ENCODE measurements around the gene AP4S1. TPM values are rescaled to one million over a fixed set of nuclear protein-coding genes. Genes with fewer than 3 reads are reported as not detected.
"Not testable (repeated sequence)": the region's sequence is repeated elsewhere in the genome, so short reads cannot be mapped to it uniquely, and the experiment has no call there.

The AP4S1 gene
- total RNA-seq, 1 experiment from 2014 or later = 8.3 TPM

DNA sequence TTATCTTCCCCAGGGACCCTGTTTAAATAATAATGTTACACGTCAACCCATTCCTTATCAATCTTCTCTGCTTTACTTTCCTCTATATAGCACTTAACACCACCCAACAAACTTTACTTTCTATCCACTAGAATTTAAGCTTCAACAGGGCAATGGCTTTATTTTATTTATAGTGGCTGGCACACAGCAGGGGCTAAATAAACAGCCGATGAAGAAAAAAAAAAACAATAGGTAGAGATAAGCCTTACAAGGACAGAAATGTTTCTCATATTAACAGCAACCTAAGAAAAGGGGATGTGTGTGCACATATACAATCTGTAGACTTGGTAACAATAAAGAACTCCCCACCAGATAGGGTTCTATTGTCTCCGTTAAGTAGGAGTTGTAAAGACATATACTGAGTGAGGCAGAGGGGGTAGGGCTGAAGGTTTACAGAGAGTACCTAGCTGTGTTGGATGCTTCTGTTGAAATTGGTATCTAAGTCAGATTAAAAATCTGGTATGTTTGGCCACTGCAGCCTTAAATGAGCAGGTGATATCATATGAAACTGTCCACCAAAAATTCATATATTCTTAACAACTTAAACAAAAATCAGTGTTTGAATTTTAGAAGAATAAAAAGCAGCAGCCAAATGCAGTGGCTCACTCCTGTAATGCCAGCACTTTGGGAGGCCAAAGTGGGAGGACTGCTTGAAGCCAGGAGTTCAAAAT lies 24.7 kb upstream of the AP4S1 start:
- Mint-ChIP-seq H3K9me3 (ENCODE audit: low read depth, unreplicated experiment) (no peaks in the 10 kb centered on the region), H3K36me3 (ENCODE audit: insufficient read depth, unreplicated experiment) (peaks cover 13% of the 10 kb centered on the region), H3K27ac (ENCODE audit: unreplicated experiment) (no peak overlapping the region), H3K27me3 (ENCODE audit: unreplicated experiment) (no peaks in the 10 kb centered on the region), H3K4me1 (ENCODE audit: low read depth, unreplicated experiment) (no peaks in the 10 kb centered on the region), H3K4me3 (ENCODE audit: low read depth, unreplicated experiment) (no peak overlapping the region)
- DNase-seq = no peak
- TF ChIP-seq, protein P1, sequence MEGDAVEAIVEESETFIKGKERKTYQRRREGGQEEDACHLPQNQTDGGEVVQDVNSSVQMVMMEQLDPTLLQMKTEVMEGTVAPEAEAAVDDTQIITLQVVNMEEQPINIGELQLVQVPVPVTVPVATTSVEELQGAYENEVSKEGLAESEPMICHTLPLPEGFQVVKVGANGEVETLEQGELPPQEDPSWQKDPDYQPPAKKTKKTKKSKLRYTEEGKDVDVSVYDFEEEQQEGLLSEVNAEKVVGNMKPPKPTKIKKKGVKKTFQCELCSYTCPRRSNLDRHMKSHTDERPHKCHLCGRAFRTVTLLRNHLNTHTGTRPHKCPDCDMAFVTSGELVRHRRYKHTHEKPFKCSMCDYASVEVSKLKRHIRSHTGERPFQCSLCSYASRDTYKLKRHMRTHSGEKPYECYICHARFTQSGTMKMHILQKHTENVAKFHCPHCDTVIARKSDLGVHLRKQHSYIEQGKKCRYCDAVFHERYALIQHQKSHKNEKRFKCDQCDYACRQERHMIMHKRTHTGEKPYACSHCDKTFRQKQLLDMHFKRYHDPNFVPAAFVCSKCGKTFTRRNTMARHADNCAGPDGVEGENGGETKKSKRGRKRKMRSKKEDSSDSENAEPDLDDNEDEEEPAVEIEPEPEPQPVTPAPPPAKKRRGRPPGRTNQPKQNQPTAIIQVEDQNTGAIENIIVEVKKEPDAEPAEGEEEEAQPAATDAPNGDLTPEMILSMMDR (IDR thresholded peaks at IDR 0.05; ENCODE audit: unreplicated experiment) = no peak
- CTCF ChIA-PET = interaction anchor here (0.7 kb wide), 1 partner anchor 1171 kb away, joined by 4 read pairs; no protein-coding TSS in a partner anchor
- BruUV-seq (replicated peaks) = no TSS peak
- intact Hi-C loops (cut with micrococcal nuclease; ENCODE audit: unreplicated experiment) = no loop called here

DNA sequence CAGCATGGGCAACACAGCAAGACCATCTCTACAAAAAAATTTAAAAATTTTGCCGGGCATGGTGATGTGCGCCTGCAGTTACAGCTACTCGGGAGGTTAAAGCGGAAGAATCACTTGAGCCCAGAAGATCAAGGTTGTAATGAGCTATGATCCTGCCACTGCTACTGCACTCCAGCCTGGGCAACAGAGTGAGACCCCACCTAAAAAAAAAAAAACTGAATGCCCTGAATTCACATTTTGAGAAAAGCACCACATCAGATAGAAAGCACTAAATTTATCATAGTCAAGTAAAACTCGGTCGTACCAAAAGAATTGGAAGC lies 24.1 kb upstream of the AP4S1 start:
- Mint-ChIP-seq H3K9me3 (ENCODE audit: low read depth, unreplicated experiment) (no peaks in the 10 kb centered on the region), H3K27me3 (ENCODE audit: unreplicated experiment) (no peaks in the 10 kb centered on the region), H3K36me3 (ENCODE audit: insufficient read depth, unreplicated experiment) (peaks cover 13% of the 10 kb centered on the region), H3K27ac (ENCODE audit: unreplicated experiment) (no peak overlapping the region), H3K4me3 (ENCODE audit: low read depth, unreplicated experiment) (no peak overlapping the region), H3K4me1 (ENCODE audit: low read depth, unreplicated experiment) (no peaks in the 10 kb centered on the region)
- DNase-seq = no peak
- intact Hi-C loops (cut with micrococcal nuclease; ENCODE audit: unreplicated experiment) = no loop called here
- TF ChIP-seq, protein P1 (IDR thresholded peaks at IDR 0.05; ENCODE audit: unreplicated experiment) = no peak
- no TSS peak for BruUV-seq (replicated peaks)
- CTCF ChIA-PET = interaction anchor here (0.7 kb wide), 1 partner anchor 1170 kb away, joined by 4 read pairs; no protein-coding TSS in a partner anchor

DNA sequence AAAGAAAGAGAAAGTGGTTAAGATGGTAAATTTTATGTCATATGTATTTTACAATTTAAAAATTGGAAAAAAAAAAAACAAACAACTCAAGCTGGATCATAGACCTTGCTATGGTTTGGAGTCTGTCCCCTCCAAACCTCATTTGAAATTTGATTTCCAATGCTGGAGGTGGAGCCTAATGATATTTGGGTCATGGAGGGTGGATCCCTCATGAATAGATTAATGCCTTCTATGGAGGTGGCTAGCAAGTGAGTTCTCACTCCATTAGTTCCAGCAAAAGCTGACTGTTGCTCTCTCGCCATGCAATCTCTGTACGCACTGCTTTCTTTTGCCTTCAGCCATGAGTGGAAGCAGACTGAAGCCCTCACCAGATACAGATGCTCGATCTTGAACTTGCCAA lies 22.2 kb upstream of the AP4S1 start:
- BruUV-seq (replicated peaks) = no TSS peak
- Mint-ChIP-seq H3K27me3 (ENCODE audit: unreplicated experiment) (no peaks in the 10 kb centered on the region), H3K4me1 (ENCODE audit: low read depth, unreplicated experiment) (no peaks in the 10 kb centered on the region), H3K27ac (ENCODE audit: unreplicated experiment) (no peak overlapping the region), H3K9me3 (ENCODE audit: low read depth, unreplicated experiment) (no peaks in the 10 kb centered on the region), H3K36me3 (ENCODE audit: insufficient read depth, unreplicated experiment) (peaks cover 13% of the 10 kb centered on the region), H3K4me3 (ENCODE audit: low read depth, unreplicated experiment) (no peak overlapping the region)
- DNase-seq = no peak
- CTCF ChIA-PET = no interaction called here
- intact Hi-C loops (cut with micrococcal nuclease; ENCODE audit: unreplicated experiment) = no loop called here
- TF ChIP-seq, protein P1 (IDR thresholded peaks at IDR 0.05; ENCODE audit: unreplicated experiment) = no peak

DNA sequence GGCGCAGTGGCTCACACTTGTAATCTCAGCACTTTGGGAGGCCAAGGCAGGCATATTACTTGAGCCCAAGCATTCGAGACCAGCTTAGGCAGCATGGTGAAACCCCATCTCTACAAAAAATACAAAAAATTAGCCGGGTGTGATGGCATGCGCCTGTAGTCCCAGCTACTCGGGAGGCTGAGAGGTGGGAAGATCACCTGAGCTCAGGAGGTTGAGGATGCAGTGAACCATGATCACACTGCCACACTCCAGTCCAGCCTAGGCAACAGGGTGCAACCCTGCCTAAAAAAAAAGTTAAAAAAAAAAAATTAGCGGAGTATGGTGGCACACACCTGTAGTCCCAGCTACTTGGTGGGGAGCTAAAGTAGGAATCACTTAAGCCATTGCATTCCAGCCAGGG lies 21.4 kb upstream of the AP4S1 start:
- BruUV-seq (replicated peaks); H3K27me3 Mint-ChIP-seq (ENCODE audit: unreplicated experiment); H3K9me3 Mint-ChIP-seq (ENCODE audit: low read depth, unreplicated experiment); DNase-seq; intact Hi-C loops (cut with micrococcal nuclease; ENCODE audit: unreplicated experiment); CTCF ChIA-PET; H3K4me1 Mint-ChIP-seq (ENCODE audit: low read depth, unreplicated experiment); H3K4me3 Mint-ChIP-seq (ENCODE audit: low read depth, unreplicated experiment); H3K27ac Mint-ChIP-seq (ENCODE audit: unreplicated experiment): not testable (repeated sequence)
- H3K36me3 Mint-ChIP-seq (ENCODE audit: insufficient read depth, unreplicated experiment) = peaks cover 13% of the 10 kb centered on the region

DNA sequence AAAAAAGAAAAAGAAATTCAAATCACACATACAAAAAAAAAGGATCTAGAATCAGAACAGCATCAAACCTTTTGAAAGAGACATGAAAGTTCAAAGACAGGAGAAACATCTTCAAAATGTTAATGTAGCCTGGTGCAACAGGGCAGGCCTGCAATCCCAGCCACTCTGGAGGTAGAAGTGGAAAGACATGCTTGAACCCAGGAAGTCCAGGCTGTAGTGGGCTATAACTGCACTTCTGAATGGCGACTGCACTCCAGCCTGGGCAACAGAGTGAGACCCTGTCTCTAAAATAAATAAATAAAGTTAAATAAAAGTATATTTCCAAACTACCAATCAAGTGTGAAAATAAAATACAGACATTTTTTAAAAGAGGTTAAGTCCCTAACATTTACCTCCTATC lies 18.7 kb upstream of the AP4S1 start:
- peaks cover 14% of the 10 kb centered on the region for H3K36me3 Mint-ChIP-seq (ENCODE audit: insufficient read depth, unreplicated experiment)
- H3K4me1 Mint-ChIP-seq (ENCODE audit: low read depth, unreplicated experiment) = no peaks in the 10 kb centered on the region
- no TSS peak for BruUV-seq (replicated peaks)
- no peak overlapping the region for H3K27ac Mint-ChIP-seq (ENCODE audit: unreplicated experiment)
- intact Hi-C loops (cut with micrococcal nuclease; ENCODE audit: unreplicated experiment) = no loop called here
- DNase-seq = no peak
- H3K27me3 Mint-ChIP-seq (ENCODE audit: unreplicated experiment) = no peaks in the 10 kb centered on the region
- TF ChIP-seq, protein P1 (IDR thresholded peaks at IDR 0.05; ENCODE audit: unreplicated experiment) = no peak
- H3K9me3 Mint-ChIP-seq (ENCODE audit: low read depth, unreplicated experiment) = no peaks in the 10 kb centered on the region
- CTCF ChIA-PET = no interaction called here
- H3K4me3 Mint-ChIP-seq (ENCODE audit: low read depth, unreplicated experiment) = no peak overlapping the region
